Kidney (tissue), 14 donors: ENCODE measurements around the gene DAZAP1. TPM values are rescaled to one million over a fixed set of nuclear protein-coding genes. Genes with fewer than 3 reads are reported as not detected.

Experiments
- DNase-seq, 5 donors: peaks; one replicate each; pipeline ENCODE4 v3.0.0-alpha.2; 2013 to 2020
- FAIRE-seq: peaks from 2 replicates; lab custom pipeline; 2012; peaks lifted over from hg19 to GRCh38; lab: Jason Lieb, UNC
- H3K27ac ChIP-seq, 2 donors: one replicate each; pipeline ENCODE4 v1.7.0; 2013; ENCODE audit warnings: low read depth in 2 of 2, low read length in 2 of 2, inconsistent platforms in 1 of 2
- H3K27me3 ChIP-seq: one replicate; pipeline ENCODE4 v1.7.1; 2013; ENCODE audit warnings: low read length, inconsistent platforms; ENCODE audit not compliant: control insufficient read depth, insufficient read depth
- H3K36me3 ChIP-seq, 3 donors: one replicate each; pipeline versions ENCODE4 v1.7.0 to v1.7.1; 2013; ENCODE audit warnings: low read length in 3 of 3, control low read depth in 1 of 3, inconsistent platforms in 1 of 3; ENCODE audit not compliant: insufficient read depth in 3 of 3, control insufficient read depth in 2 of 3
- H3K4me1 ChIP-seq, 3 donors: one replicate each; pipeline versions ENCODE4 v1.7.0 to v1.7.1; 2013; ENCODE audit warnings: low read length in 3 of 3, inconsistent platforms in 1 of 3, low read depth in 1 of 3; ENCODE audit not compliant: control insufficient read depth in 2 of 3, insufficient read depth in 2 of 3
- H3K4me3 ChIP-seq, 3 donors: one replicate each; pipeline versions ENCODE4 v1.7.0 to v1.8.1; 2013; ENCODE audit warnings: low read length in 3 of 3, control low read depth in 1 of 3, inconsistent platforms in 1 of 3
- H3K9ac ChIP-seq, 3 donors: one replicate each; pipeline versions ENCODE4 v1.7.0 to v1.7.1; 2013; ENCODE audit warnings: low read length in 3 of 3, control low read depth in 1 of 3, inconsistent platforms in 1 of 3
- H3K9me3 ChIP-seq, 3 donors: one replicate each; pipeline versions ENCODE4 v1.7.0 to v1.7.1; 2013; ENCODE audit warnings: low read length in 3 of 3, control low read depth in 1 of 3, inconsistent platforms in 1 of 3; ENCODE audit not compliant: control insufficient read depth in 2 of 3, insufficient read depth in 1 of 3
- CTCF ChIP-seq: IDR thresholded peaks from 3 replicates; pipeline ENCODE4 v1.5.1; 2012; ENCODE audit warnings: mild to moderate bottlenecking, moderate library complexity, borderline replicate concordance; ENCODE audit not compliant: insufficient read depth; ENCODE audit errors: extremely low read depth
- intact Hi-C: fragments of 100-400 bp; cut with DNase I; formaldehyde crosslinking; loops from one replicate; pipeline ENCODE4 v1.11.1; 2022
- polyA plus RNA-seq: library from polyadenylated mRNA; stranded (reverse); fragments of 350-450 nt; fragmentation: Illumina TruSeq; extraction: RNeasy Lipid Tissue Mini Kit (QIAGEN cat#74804); gene quantifications from one replicate; pipeline ENCODE4 v1.2.3, GENCODE V29; 2014; ENCODE audit warnings: low read depth, low replicate concordance; ENCODE audit not compliant: insufficient read depth
- total RNA-seq: library from RNA; stranded (reverse); fragmentation: NEBNext Ultra II Directional; extraction: Animal tissue kit (Norgen Biotek cat#: 25700); gene quantifications from one replicate; pipeline ENCODE4 v1.2.1, GENCODE V29; 2021
- donor health status: control.
- donor health status: control.
- donor health status: control.
- donor health status: control.
- donor health status: control.
- donor health status: DM: yes; HTN: yes; CAD: no.
- donor health status: Normal renal cell carcinoma (clear cell type).

The DAZAP1 gene
- total and polyA plus RNA-seq, 2 donors from 2014 or later: 47.7 to 98.5 TPM

GRCh38 chr19:1399079-1399478, 8.3 kb upstream of the DAZAP1 start:
- DNase-seq (peak in 1 of 5 donors; percentile 67), FAIRE-seq (no peak)
- Histone ChIP-seq H3K9me3 (no peaks in the 10 kb centered on the region), H3K27ac (no peak overlapping the region), H3K4me1 (peaks cover 0 to 14% (median 0%) of the 10 kb centered on the region in 3 donors), H3K4me3 (no peak overlapping the region), H3K27me3 (no peaks in the 10 kb centered on the region), H3K9ac (no peak overlapping the region), H3K36me3 (no peaks in the 10 kb centered on the region)
- no peak for TF ChIP-seq CTCF
- intact Hi-C loops: no loop called here

DNA sequence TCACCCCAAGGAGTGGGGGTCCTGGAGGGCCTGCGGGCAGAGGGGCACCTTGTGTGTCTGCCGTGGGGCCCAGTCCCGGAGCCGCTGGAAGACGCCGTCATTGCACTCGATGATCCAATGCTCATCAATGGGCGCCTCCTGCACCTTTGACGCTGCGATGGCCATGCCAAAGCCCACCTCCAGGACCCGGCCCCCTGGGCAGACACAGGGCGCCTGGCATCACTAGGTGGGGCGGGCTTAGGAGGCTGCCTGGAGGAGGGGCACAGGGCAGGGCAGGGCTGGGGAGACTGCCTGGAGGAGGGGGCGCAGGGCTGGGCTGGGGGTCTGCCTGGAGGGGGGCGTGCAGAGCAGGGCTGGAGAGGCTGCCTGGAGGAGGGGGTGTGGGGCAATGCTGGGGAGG, 7.6 kb upstream of the DAZAP1 start:
- Histone ChIP-seq H3K4me1 (peaks cover 0 to 14% (median 0%) of the 10 kb centered on the region in 3 donors), H3K9ac (no peak overlapping the region), H3K27ac (peak overlapping the region; percentile 9 to 32), H3K9me3 (no peaks in the 10 kb centered on the region), H3K4me3 (no peak overlapping the region), H3K36me3 (no peaks in the 10 kb centered on the region), H3K27me3 (no peaks in the 10 kb centered on the region)
- intact Hi-C loops: no loop called here
- DNase-seq: peak in 1 of 5 donors; percentile 74
- FAIRE-seq: no peak
- no peak for TF ChIP-seq CTCF

DNA sequence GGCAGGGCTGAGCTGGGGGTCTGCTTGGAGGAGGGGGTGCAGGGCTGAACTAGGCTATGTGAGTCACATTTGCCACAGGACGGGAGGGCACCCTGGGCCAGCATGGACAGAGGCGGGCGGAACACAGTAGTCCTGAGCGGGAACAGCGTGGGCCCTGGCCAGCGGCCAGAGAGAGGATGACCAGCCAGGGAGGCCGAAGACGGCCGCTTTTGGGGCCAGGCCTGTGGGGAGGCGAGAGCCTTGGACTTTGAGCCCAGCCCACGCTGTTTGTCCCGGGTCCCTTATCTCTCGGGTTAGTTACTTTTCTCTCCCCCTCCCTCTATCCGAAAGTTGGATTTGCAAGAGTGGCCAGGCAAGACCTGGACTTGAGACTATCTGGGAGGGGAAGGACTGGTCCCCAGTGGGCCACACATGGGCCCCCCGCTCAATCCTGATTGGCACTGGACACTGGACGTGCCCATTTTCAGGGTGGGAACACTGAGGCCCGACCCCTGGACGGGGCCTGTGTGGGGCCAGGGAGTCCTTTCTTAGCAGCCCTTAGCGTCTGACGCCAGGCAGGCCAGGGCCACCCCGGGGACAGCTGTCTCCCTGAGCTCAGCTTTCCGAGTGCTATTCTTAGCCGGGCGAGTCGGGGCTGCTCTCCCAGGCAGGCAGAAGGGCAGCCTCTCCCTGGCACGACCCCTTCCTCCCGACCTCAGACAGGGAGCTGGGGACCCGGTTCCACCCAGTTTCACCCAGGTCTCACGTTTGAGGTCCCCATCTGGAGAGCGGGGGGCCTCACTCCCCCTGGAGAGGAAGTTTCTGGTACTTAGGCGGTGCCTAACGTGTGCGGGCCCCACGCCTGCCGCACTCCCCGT, 6.9 kb upstream of the DAZAP1 start:
- DNase-seq (peak in 2 of 5 donors; percentile 35 to 64), FAIRE-seq (no peak)
- Histone ChIP-seq H3K9ac (peak overlapping the region in 2 of 3 donors; percentile 15 to 46), H3K36me3 (no peaks in the 10 kb centered on the region), H3K4me3 (peak overlapping the region in 2 of 3 donors; percentile 46 to 62), H3K4me1 (peaks cover 0 to 14% (median 0%) of the 10 kb centered on the region in 3 donors), H3K27me3 (no peaks in the 10 kb centered on the region), H3K9me3 (no peaks in the 10 kb centered on the region), H3K27ac (peak overlapping the region; percentile 9 to 32)
- intact Hi-C loops: no loop called here
- TF ChIP-seq CTCF: no peak
